IPS DF 19.7 (cell line): Measurements from ENCODE around the gene SLC9A7.
A peak's percentile ranks its signal among the peaks of the same experiment; 100 is the strongest.

Source experiments
- DNase-seq: peaks from one replicate; pipeline ENCODE4 v3.0.0-alpha.2; 2013; ENCODE audit warnings: low read depth, low spot score

SLC9A7 gene

DNA sequence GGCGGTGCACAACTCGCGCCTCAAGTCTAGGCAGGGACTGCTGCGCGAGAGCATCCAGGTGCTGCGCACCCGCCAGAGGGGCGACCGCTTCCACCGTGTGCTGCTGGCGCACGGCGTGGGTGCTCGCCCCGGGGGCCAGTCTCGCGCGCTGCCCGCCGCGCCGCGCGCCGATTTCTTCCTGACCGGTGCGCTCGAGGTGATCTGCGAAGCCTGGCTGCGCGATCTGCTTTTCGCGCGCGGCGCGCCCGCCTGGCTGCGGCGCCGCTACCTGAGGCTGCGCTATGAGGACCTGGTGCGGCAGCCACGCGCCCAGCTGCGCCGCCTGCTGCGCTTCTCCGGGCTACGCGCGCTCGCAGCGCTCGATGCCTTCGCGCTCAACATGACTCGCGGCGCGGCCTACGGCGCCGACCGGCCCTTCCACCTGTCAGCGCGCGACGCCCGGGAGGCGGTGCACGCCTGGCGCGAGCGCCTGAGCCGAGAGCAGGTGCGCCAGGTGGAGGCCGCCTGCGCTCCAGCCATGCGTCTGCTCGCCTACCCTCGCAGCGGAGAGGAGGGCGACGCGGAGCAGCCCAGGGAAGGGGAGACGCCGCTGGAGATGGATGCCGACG lies 184.0 kb downstream of the SLC9A7 start:
- DNase-seq, result no peak

DNA sequence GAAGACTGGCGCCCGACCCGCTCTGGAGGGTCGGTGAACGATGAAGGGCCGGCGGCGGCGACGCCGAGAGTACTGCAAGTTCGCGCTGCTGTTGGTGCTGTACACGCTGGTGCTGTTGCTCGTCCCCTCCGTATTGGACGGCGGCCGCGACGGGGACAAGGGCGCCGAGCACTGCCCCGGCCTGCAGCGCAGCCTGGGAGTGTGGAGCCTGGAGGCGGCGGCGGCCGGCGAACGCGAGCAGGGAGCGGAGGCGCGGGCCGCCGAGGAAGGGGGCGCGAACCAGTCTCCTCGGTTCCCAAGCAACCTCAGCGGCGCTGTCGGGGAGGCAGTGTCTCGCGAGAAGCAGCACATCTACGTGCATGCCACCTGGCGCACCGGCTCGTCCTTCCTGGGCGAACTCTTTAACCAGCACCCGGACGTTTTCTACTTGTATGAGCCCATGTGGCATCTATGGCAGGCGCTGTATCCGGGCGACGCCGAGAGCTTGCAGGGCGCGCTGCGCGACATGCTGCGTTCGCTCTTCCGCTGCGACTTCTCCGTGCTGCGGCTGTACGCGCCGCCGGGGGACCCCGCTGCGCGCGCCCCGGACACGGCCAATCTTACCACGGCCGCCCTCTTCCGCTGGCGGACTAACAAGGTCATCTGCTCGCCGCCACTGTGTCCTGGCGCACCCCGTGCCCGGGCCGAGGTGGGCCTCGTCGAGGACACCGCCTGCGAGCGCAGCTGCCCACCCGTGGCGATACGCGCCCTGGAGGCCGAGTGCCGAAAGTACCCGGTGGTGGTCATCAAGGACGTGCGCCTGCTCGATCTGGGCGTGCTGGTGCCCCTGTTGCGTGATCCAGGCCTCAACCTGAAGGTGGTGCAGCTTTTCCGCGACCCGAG lies 184.8 kb downstream of the SLC9A7 start:
- DNase-seq, result no peak

DNA sequence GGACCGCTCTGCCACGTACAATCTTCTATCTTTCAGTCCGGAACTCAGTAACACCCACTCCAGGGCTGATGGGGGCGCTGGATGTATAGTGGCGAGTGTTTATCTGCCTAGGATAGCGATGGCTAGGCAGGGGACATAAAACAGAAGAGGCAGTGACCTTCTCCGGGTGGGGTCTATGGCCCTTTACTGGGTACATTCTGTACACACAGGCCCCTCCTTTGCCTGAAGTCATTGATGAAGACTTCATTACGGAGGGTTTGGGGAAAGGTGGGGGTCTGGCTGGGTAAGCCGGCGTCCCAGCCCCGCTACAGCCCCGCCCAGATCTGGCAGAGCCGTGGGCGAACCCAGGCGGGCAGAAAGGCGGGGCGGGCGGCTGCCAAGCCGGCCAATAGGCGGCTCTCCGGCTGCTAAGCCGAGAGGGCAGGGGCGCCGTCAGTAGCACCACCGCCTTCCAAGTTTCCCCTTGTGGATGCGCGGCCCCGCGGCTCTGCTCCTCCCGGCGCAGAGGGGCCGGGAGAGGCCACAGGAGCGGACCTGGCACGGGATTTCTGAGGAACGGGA lies 185.5 kb downstream of the SLC9A7 start, which contains the start of gene CHST7:
TSS of gene CHST7 (plus strand) at position 435 of the 561 bp plus-strand sequence. CDS start 167 bp downstream, outside the sequence.
- DNase-seq, result no peak

DNA sequence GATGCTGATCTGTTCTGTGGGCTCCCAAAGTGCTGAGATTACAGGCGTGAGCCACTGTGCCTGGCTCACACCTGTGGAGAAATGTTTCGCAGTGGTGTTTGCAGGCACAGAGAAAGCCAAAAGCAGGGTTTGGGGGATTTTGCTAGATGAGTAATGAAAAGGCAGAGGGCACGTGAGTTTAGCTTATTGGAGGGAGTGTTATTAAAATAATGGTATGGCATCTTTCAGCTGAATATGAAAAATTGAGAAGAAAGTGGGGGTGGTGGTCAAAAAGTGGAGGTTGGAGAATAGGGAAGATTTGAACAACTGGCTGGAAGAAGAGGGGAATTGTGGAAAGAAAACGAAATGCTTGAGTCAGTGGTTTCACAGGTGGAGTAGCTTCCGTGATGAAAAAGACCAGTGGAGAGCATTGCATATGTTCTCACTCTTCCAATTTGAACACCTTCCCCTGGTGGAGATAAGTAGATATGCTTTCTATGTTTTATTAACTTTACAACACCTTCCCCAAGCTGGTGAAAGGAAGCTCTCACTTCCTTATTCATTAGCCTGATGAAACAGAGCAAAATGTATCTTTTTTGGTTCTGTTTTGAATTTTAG lies 186.5 kb downstream of the SLC9A7 start:
- DNase-seq, result no peak

DNA sequence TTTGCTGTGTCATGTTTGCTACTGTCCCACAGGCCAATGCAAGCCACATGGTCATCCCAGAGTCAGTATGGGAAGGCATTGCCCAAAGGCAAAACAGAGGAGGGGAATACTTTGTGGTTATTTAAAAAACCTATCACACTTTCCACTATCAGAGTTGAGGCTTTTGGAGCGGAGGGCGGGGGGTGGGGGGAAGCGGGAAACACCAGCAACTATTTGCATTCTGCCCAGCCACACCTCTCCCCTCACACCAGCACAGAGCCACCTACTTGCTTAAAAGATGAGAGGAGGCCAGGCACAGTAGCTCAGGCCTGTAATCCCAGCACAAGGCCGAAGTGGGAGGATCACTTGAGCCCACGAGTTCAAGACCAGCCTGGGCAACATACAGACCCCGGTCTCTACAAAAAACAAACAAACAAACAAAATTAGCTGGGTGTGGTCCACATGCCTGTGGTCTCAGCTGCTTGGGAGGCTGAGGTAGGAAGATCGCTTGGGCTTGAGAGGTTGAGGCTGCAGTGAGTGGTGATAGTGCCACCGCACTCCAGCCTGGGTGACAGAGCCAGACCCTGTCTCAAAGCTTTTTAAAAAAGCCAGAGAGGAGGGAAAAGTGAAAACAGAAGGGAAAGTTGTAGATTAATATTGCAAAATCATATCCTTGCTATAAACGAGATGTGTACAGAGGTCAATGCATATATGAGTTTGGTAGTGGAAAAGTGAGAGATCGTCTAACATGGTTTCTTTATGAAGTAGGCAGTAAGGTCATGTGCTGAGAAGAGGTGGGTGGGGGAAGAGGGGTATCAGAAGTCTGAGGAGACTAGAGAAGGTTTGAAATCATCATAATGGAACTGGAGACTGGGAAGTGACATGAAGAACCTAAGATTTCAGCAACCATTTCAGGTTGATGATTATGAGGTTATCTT lies 187.2 kb downstream of the SLC9A7 start:
- DNase-seq, result no peak

DNA sequence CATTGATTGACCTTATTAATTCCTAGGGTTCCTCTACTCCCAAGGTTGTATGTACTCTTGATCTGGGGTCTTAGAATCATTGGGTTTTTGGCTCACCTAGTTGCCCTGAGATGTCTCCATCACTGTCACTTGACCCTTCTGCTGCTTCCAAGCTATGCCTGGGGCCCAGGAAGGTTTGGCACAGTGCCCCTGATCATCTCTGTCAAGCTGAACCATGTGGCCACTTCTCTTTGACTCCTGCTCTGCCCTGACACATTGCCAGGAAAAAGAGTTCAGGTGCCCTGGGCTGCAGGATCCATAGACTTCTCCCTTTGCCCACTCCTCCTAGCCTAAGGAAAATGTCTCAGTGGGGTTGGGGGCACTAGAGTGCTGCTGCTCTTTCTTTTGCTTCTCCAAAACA lies 189.3 kb downstream of the SLC9A7 start:
- no peak for DNase-seq

DNA sequence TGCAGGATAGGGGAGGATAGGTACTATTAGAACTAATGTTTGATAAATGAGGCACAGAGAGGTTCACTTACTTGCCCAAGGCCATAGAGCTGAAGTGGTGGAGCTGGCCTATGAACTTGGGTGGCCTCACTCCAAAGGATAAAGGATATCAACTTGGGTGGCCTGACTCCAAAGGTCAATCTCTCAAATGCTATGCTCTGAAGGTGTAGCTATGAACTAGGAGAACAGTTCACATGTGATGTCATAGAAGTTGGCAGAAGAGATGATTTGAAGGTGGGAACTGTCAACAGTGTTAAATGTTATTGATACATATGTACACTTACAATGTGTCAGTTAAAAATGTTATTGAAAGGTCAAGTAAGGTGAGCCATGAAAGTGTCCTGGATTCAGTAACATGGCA lies 191.5 kb downstream of the SLC9A7 start:
- no peak for DNase-seq

DNA sequence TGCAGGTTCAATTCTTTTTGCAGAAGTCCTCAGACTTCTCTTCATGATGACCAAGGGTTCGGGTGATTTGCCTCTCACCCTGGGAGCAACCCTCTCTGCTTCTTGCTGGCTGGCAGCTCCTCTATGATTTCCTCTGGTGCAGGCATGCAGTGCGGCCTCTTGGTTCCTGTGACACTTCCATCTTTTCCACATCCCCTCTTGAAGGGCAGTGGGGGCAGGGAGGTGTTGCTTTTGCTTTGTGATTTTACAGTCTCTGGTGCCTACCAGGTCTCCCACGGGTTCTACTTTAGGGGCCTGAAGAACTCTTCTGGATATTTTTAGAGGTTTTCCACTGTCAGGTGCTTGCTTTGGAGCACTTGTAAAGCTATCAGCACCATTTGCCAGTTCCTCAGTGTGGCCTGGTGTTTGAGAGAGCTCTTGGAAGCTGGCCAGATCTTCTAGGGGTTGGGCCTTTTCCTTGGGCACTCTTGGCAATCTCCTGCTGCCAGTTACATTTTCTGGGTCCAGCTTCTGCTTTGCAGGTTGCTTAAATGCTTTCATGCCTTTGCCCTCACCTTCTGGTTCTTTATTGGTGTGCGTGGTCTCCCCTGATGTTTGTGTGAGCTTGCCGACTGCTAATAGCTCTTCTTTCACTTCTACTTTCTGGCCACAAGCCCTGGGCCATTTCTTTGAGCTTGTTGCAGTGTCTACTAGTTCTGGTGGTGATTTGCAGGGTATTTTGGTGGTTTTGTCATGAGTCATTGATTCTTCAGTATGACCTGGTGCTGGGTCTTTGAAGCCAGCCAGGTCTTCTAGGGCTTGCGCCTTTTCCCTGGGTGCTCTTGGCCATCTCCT lies 196.9 kb downstream of the SLC9A7 start:
- no peak for DNase-seq

DNA sequence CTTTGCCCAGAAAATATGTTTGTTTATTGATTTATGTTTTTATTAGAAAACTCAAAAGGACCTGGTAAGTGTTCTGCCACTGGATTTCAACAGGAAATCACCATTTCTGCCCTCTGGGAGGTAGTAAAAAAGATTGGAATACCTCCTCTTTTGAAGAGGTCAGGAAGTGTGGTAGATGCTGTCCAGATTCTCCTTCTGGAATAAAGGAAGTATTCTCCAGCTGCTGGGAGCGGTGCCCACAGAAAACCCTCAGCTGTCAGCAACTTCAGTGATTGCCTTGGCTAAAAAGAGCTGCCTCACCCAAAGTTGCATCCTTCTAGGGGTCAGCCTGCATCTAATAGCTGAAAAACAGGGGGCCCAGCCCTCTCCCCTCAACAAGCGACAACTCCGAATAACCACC lies 199.9 kb downstream of the SLC9A7 start:
- DNase-seq, result no peak

DNA sequence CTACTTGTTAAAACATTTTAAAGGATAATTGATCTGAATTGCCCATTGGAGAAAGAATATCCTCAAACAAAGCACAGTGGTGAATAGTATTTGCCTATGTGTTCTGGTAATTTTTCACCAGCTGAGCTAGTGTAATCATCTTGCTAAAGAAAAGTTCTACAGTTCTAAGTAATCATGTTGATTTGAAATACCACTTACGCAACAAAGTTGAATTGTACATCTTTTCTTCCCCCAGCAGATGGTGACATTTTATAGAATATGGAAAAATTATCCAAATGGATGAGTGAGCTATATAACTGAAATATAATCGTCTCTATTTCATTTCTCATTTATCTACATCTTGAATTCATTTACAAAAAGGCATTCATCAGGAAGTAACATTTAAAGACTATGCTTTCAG lies 204.0 kb downstream of the SLC9A7 start:
- DNase-seq, result no peak

DNA sequence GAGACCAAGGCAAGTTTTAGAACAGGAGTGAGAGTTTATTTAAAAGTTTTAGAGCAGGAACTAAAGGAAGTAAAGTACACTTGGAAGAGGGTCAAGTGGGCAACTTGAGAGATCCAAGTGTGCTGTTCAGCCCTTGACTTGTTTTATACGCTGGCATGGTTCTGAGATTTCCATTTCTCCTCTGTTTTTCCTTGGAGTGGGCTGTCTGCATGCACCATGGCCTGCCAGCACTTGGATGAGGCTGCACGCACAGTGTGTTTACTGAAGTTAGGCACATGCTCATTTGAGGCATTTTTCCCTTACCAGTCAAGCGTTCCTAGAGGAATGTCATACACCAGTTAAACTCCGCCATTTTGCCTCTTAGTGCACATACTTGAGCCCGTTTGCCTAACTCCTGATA lies 205.0 kb downstream of the SLC9A7 start:
- DNase-seq, result no peak

DNA sequence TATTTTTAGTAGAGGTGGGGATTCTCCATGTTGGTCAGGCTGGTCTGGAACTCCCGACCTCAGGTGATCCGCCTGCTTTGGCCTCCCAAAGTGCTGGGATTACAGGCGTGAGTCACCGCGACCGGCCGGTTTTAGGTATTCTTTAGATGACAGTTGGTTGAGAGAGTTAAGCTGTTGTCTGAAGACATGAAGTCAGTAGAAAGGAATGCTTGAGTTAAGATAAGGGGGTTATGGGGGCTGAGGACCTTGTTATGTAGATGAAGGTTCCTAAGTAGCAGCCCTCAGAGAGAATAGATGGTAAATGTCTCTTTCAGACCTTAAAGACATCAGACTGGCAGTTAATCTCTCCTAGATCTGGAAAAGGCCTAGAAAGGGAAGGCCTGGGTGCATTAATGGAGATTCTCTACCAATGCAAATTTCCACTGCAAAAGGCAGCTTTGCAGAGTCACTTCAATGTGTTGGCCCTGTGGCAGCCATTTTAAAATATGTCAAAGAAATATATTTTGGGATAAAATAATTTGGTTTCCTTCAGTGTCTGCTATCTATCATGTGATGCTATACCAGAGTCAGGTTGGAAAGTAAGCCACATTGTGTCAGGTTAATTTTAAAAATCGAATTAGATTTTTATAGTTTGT lies 207.3 kb downstream of the SLC9A7 start:
- peak; percentile 93 for DNase-seq

DNA sequence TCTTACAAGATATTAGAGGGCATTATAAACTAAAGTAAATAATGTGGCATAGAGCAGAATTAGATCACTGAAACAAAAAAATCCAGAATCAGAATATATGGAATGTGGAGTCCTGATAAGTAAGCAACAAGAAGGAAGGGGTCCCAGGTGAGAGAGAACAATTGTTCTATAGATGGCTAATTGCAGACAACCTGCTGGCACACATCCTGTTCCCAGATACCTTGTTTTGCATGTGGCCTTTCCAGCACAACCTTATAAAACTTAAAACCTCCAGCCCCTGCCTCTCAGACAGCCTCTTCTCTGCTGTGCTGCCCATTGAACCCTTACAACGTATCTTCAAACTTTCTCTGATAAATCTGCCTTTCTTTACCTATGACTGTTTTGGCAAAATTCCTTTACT lies 209.0 kb downstream of the SLC9A7 start:
- no peak for DNase-seq
